ENCODE measurements around the gene IGFBP3. TPM values are rescaled to one million over a fixed set of nuclear protein-coding genes. Genes with fewer than 3 reads are reported as not detected.

Gene IGFBP3
- total RNA-seq, 1 donor from 2014 or later: 12.1 TPM

- FAIRE-seq: no peak
These were observed 10.2 kb downstream of the IGFBP3 start for GRCh38 chr7:45910855-45911254.

GRCh38 chr7:45909561-45909960, 11.5 kb downstream of the IGFBP3 start:
- FAIRE-seq (no peak), DNase-seq (ENCODE audit: low read depth) (no peak)
- Histone ChIP-seq H3K27me3 (ENCODE audit: control insufficient read depth, insufficient read depth, low read length) (no peaks in the 10 kb centered on the region), H3K36me3 (ENCODE audit: control insufficient read depth, insufficient read depth, low read length) (no peaks in the 10 kb centered on the region), H3K4me3 (ENCODE audit: low read depth, low read length) (no peak overlapping the region)
- TF ChIP-seq CTCF (IDR thresholded peaks at IDR 0.05; ENCODE audit: insufficient read depth, low read length, severe bottlenecking): no peak

More at GRCh38 chr7:45910855-45911254, 10.2 kb downstream of the IGFBP3 start:
- Histone ChIP-seq H3K27me3 (ENCODE audit: control insufficient read depth, insufficient read depth, low read length) (no peaks in the 10 kb centered on the region), H3K36me3 (ENCODE audit: control insufficient read depth, insufficient read depth, low read length) (no peaks in the 10 kb centered on the region), H3K4me3 (ENCODE audit: low read depth, low read length) (no peak overlapping the region)
- no peak for DNase-seq (ENCODE audit: low read depth)
- TF ChIP-seq CTCF (IDR thresholded peaks at IDR 0.05; ENCODE audit: insufficient read depth, low read length, severe bottlenecking): no peak

- no peak for DNase-seq (ENCODE audit: low read depth)
- no peaks in the 10 kb centered on the region for H3K36me3 ChIP-seq (ENCODE audit: control insufficient read depth, insufficient read depth, low read length)
- FAIRE-seq: no peak
- H3K4me3 ChIP-seq (ENCODE audit: low read depth, low read length): no peak overlapping the region
- H3K27me3 ChIP-seq (ENCODE audit: control insufficient read depth, insufficient read depth, low read length): peaks cover 3% of the 10 kb centered on the region
- peak; percentile 2 for TF ChIP-seq CTCF (IDR thresholded peaks at IDR 0.05; ENCODE audit: insufficient read depth, low read length, severe bottlenecking)
These were observed 18.3 kb downstream of the IGFBP3 start for GRCh38 chr7:45902820-45903219.

GRCh38 chr7:45901566-45901965, 19.5 kb downstream of the IGFBP3 start:
- no peak for TF ChIP-seq CTCF (IDR thresholded peaks at IDR 0.05; ENCODE audit: insufficient read depth, low read length, severe bottlenecking)
- Histone ChIP-seq H3K27me3 (ENCODE audit: control insufficient read depth, insufficient read depth, low read length) (peaks cover 3% of the 10 kb centered on the region), H3K4me3 (ENCODE audit: low read depth, low read length) (no peak overlapping the region), H3K36me3 (ENCODE audit: control insufficient read depth, insufficient read depth, low read length) (no peaks in the 10 kb centered on the region)
- DNase-seq (ENCODE audit: low read depth): no peak
- no peak for FAIRE-seq

GRCh38 chr7:45898222-45898621, 22.9 kb downstream of the IGFBP3 start:
- Histone ChIP-seq H3K4me3 (ENCODE audit: low read depth, low read length) (no peak overlapping the region), H3K27me3 (ENCODE audit: control insufficient read depth, insufficient read depth, low read length) (peaks cover 10% of the 10 kb centered on the region), H3K36me3 (ENCODE audit: control insufficient read depth, insufficient read depth, low read length) (no peaks in the 10 kb centered on the region)
- no peak for FAIRE-seq
- no peak for DNase-seq (ENCODE audit: low read depth)
- TF ChIP-seq CTCF (IDR thresholded peaks at IDR 0.05; ENCODE audit: insufficient read depth, low read length, severe bottlenecking): no peak

- no peak for FAIRE-seq
- DNase-seq (ENCODE audit: low read depth): peak; percentile 42
These were observed 23.9 kb downstream of the IGFBP3 start for GRCh38 chr7:45897042-45897690.

More at GRCh38 chr7:45897042-45897690, 23.9 kb downstream of the IGFBP3 start:
- peaks cover 12% of the 10 kb centered on the region for H3K27me3 ChIP-seq (ENCODE audit: control insufficient read depth, insufficient read depth, low read length)
- no peak for TF ChIP-seq CTCF (IDR thresholded peaks at IDR 0.05; ENCODE audit: insufficient read depth, low read length, severe bottlenecking)
- H3K4me3 ChIP-seq (ENCODE audit: low read depth, low read length): no peak overlapping the region
- no peaks in the 10 kb centered on the region for H3K36me3 ChIP-seq (ENCODE audit: control insufficient read depth, insufficient read depth, low read length)
